ENCODE results near the gene PPM1A.
A peak's percentile ranks its signal among the peaks of the same experiment; 100 is the strongest.
"Not testable (repeated sequence)": the region's sequence is repeated elsewhere in the genome, so short reads cannot be mapped to it uniquely, and the experiment has no call there.

The PPM1A gene

DNA sequence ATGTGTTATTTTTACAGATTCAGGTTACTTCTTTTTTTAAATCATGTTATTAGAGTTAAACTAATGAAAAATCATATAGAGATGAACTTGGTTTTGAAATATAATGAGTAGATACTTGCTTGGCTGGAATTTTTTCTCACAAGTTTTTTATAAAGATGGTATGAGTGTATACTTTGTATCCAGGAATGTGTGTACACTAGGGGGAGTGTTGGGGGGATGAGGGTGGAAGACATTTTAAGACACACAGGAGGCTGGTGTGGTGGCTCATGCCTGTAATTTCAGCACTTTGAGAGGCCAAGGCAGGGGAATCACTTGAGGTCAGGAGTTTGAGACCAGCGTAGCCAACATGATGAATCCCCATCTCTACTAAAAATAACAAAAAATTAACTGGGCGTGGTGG is 23.2 kb downstream of the PPM1A start:
- DNase-seq: no peak

- DNase-seq: no peak
Measured at GRCh38 chr14:60273956-60274355, 24.9 kb downstream of the PPM1A start.

DNA sequence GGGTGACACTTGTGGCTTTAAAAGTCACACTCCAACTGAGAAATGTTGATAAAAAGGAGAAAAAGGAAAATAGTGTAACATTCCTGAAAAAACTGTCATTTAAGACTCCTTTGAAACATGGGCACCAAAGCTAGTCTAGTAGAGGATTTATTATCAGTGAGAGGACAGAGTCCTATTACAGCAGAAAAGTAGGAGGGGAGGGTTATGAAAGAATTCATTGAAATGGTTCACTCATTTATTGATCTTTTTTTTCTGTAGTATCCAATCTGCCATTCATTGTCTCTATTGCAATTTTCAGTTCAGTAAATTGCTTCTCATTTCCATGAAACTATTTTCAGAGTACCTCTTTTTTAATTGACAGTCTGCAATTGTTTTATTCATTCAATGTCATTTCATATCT is 25.4 kb downstream of the PPM1A start:
- no peak for DNase-seq

- DNase-seq: no peak
Measured at GRCh38 chr14:60275932-60276331, 26.9 kb downstream of the PPM1A start.

DNA sequence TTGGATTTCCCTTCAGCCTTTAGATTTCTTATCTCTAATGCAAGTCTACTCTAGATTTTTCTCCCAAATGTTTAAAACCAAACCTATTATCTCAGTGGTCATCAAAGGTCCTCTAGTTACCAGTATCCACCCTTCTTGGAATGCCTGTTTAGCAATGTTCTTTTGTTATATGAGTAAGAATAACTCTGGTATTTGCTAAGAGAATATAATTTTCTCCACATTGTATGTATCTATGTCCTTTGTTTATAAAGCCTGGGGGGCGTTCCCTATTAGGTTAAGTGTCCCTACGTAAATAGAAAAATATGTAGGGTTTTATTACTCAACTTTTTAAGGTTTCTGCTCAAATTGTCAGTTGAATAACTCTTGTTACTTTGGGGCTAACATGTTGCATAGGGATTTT is 27.3 kb downstream of the PPM1A start:
- DNase-seq: peak; percentile 52

DNA sequence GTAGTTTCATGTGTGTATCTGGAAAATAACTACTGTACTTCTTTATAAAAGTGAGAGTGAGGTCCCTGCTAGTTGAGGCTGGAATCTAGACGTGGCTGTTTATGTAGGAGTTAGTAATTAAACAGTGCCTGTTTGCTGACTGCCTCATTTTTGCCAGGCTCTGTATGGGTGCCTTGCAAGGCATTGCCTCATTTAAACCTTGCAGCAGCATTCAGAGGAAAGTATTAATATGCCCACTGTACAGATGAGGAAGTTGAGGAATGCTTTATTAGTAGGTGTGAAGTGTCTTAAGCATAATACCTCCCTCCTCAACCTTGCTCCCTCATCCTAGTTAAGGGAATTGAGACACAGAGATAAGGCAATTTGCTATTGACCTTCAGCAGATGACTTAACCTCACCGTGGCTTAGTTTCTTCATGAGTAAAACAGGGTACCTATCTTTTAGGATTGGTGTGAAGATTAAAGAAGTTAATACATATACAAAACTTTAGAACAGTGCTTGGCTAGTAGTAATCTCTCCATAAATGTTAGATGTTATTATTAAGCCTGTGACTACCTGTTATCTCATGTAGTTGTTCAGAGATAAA is 28.7 kb downstream of the PPM1A start:
- no peak for DNase-seq

GRCh38 chr14:60278350-60278749 is 29.3 kb downstream of the PPM1A start:
- no peak for DNase-seq

GRCh38 chr14:60287452-60287851 is 38.4 kb downstream of the PPM1A start:
- DNase-seq: no peak

DNA sequence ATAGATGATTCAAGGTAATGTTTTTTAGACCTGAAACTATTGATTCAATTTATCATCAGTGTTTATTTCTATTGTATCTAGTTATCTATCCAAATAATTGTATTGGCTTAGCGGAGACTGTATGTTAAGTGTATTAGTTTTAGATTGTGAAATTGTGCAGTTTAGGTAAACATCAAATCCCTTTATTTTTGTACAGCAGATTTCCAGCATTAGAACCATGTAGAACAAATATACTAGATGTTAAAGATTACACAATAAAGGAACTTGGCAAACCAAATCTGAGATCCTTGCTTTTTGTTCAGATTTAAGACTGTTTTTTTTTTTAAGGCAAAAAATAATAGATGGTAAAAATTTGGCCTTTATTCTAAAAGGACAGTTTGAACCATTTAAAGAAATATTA is 39.3 kb downstream of the PPM1A start:
- no peak for DNase-seq

DNA sequence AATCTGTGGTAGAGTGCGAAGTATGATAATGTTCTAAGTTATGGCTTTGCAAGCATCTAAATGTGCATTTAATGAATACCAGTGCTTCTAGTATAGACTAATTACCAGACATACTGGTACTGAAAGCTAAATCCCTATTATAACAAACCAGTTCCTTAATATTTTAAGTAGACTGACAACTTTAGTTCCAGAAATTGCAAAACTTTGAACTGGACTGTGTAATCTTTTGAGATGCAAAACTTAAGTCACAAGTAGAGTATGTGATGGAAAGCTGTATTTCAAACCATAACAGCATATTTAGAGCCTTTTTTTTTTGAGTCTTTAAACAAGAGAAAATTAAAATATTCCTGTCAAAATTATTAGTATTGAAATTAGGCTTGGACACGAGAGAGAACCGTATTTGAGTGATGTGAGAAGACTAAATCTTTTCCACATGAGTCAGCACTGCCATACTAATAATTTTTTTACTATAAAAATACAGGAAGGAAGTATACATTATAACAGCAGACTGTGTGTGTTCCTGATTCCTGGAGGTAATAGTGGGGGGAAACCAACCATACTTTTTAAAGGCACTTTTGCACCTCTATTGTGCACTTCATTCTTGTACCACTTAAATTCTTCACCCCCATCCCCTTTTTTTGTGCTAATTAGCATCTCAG is 45.5 kb downstream of the PPM1A start:
- peak; percentile 30 for DNase-seq

- DNase-seq: no peak
Measured at GRCh38 chr14:60300019-60300418, 51.0 kb downstream of the PPM1A start.

DNA sequence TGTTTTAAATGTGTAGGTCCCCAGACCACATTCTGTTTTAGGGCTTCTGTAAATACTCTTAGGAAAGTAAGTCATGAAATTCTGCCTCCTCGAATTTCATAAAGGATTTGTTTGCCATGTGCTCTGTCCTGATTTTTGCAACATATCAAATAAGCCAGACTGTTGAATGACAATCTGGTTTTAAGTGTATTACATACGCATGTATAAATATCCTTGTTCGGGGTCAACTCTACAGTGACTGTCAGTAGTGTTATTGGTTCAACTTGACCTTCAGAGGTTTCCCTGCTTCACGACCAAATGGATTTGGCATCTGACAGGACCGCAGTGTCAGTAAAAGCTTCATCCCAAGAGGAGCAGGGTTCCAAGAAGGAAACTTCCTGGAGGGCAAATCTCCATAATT is 52.7 kb downstream of the PPM1A start:
- no peak for DNase-seq

GRCh38 chr14:60302663-60303062 is 53.6 kb downstream of the PPM1A start:
- no peak for DNase-seq

GRCh38 chr14:60303745-60304144 is 54.7 kb downstream of the PPM1A start:
- DNase-seq: no peak

DNA sequence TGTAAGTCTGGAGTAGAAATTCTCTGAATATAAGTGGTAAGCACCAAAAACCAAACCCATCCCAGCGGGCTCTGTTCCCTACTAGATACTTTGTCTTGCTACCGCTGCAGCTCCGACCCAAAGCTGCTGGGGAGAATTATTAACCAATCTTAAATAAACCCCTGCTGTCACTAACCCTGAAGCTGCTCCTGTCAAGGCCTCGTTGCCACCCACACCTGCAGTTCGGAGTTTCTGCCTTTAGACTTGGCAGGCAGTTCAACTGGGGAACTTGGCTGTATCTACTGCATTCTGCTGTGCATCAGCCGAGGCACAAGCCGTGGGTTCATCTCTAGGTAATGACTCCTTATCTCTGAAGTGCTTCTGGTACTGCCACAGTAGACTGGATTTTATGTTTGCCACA is 55.5 kb downstream of the PPM1A start:
- no peak for DNase-seq

DNA sequence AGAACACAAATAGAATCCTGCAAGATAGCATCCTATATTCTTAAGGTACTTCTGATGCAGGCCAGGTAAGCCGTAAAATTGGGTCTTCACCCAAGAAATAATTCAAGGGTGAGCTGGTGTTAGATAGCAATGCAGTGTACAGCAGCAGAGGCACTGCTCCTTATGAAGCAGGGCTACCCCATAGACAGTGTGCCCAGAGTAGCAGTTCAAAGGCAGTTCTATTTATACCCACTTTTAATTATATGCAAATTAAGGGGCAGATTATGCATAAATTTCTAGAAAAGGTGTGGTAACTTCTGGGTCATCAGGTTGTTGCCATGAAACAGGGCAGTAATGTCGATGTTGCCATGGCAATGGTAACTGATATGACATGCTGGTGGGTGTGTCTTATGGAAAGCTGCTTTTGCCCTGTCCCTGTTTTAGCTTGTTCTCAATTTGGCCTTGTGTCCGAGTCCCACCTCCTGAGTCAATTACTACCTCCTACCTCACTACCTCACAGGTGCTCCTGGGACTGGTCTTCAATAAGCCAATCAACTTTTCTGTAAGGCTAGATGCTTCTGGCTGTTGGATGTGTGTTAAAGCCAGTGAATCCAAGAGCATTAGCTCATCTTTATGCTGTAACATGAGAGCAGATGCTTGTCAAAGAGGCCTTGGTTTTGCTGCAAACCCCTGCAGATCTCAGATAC is 61.0 kb downstream of the PPM1A start:
- no peak for DNase-seq

- DNase-seq: peak; percentile 53
Measured at GRCh38 chr14:60311417-60311816, 62.4 kb downstream of the PPM1A start.

DNA sequence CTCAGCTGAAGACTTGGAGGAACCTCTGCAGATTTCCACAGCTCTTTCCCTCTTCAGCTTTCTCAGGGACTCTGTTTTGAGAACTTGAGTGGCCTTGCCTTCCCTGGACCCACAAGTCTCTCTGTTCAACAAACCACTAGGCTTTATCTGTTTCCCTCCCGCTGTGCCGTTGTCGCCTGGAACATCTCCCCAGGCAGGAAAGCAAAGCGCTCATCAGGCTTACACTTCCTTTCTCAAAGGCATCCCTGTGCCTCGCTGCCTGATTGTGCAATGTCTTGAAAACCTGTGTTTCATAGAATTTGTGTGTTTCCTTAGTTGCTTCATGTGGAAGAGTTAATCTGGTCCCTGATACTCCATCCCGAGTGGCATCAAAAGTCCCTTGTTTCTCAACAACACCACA is 64.1 kb downstream of the PPM1A start:
- DNase-seq: no peak

DNA sequence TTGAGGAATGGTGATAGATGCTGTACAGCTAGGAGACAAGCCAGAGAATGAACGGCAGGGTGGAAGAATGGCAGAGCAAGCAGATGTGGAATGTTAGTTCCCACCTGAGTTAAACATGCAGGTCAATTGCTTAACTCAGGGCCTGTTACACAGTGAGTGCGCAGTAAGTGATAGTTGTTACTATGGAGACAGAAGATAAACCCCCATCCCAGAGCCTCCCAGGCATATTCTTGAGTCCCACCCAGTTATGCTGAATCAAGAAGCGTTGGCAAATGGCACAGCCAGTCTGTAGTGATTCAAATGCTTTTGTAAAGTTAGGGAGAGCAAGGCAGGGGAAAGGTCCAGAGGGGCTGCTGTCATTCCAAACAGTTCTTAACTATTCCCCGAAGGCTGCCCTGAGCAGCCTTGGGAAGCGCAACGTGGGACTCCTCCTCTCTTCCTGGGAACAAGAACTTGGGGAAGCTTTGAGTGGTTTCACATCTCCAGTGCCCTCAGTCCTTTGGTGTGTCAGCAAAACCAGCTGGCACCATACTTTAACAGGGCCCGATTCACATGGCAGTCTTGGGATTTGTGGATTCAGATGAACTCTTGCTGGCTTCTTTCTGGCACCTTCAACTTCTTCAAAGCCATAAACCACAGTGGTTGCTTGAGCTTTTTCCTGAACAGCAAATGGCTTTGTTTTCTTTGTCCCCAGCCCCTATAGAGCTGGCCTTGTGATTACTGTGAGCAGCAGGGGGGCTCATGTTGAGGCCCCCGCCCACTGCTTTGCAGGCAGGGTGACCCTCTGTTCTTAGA is 66.4 kb downstream of the PPM1A start:
- DNase-seq: no peak

- no peak for DNase-seq
Measured at GRCh38 chr14:60317609-60318008, 68.6 kb downstream of the PPM1A start.

- DNase-seq: not testable (repeated sequence)
Measured at GRCh38 chr14:60320860-60321259, 71.8 kb downstream of the PPM1A start.

- DNase-seq: no peak
Measured at GRCh38 chr14:60323199-60323896, 74.3 kb downstream of the PPM1A start.

DNA sequence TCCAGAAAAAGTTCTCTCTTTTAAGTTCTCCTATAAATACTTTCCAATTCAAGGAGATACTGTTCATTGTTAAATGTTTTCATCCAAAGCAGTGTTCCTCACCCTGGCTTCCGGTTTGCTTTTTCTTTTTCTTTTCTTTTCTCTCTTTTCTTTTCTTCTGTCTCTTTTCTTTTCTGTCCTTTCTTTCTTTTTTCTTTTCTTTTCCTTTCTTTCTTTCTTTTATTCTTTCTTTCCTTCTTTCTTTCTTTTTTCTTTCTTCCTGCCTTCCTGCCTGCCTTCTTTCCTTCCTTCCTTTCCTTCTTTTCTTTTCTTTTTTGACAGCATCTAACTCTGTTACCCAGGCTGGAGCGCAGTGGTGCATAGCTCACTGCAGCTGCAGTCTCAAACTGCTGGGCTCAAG is 75.8 kb downstream of the PPM1A start:
- DNase-seq: no peak

All from EL (cell line).